ENCODE data around the gene YWHAH. TPM values are rescaled to one million over a fixed set of nuclear protein-coding genes. Genes with fewer than 3 reads are reported as not detected.

The YWHAH gene
- total and polyA plus RNA-seq, 8 donors = 100 to 183 (median 113) TPM

DNA sequence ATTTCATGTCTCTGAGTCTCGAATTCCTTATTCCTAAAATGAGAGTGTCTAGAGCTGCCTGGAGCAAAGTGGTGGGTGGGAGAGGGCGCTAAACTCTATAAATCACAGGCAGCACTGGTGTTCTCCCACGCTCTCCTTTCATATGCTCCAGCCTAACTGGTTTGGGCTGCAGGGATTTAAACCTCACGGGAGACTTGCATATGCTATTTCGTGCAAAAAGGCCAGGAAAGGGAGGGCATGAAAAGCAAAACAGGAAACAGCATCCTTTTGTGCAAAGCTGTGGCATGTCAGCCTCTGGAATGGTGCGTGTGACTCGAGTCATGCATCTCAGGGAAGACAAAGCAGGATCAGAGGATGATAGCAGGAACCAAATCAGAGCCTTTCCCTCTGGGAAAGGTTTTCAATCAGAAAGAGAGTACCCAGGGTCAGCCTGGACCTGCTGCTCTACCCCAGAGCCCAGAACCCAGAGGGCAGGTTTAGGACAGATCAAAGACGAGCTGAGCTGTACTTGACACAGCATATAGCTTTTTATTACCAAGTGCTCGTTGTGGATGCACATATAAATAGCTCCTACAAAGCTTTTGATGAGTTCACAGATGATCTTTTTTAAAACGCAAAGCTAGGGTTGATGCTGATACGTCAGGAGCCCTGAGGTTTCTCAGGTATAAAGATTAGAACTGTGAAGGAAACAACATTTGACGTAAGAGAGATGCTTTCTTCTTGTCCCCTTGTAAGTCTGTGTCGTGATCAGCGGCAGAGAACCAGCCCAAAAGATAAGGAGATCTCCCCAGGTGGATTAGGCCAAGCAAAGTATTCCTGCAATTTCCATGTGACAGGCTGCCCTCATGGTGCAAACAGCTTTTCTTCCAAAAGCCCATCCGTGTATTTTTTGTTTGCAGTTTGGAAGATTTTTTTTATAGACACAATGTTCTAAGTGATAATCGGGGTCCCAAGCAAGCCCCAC is 46.2 kb upstream of the YWHAH start:
- Histone ChIP-seq H3K9me3 (no peaks in the 10 kb centered on the region), H3K4me1 (no peaks in the 10 kb centered on the region), H3K36me3 (peaks cover 0 to 68% of the 10 kb centered on the region in 2 donors), H3K4me3 (no peak overlapping the region), H3K27ac (no peak overlapping the region), H3K27me3 (no peaks in the 10 kb centered on the region)
- DNase-seq = no peak
- ATAC-seq = no peak
- no peak for TF ChIP-seq CTCF (IDR thresholded peaks at IDR 0.05)
- intact Hi-C loops (cut with DNase I) = no loop called here

DNA sequence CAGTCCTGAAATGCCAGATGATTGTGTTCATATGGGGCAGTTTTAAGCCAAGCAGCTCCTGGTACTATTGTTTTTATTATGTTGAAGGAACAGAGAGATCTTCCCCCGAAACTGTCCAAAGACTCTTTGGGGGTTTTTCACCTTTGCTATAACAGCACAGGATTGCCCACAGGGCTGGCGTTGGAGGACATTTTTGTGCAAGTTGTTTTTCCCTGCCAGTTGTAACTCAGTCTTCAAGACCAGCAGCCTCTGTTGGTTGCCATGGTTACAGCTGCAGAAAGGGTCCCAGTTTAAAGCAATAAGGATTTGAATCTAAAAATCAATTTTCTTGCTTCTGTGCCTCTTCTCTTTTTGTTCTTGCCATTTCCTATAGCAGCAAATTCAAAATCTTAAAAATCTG is 45.4 kb upstream of the YWHAH start:
- Histone ChIP-seq H3K9me3 (no peaks in the 10 kb centered on the region), H3K4me1 (no peaks in the 10 kb centered on the region), H3K27me3 (no peaks in the 10 kb centered on the region), H3K4me3 (no peak overlapping the region), H3K36me3 (peaks cover 0 to 64% of the 10 kb centered on the region in 2 donors), H3K27ac (no peak overlapping the region)
- ATAC-seq (no peak), DNase-seq (no peak)
- intact Hi-C loops (cut with DNase I) = no loop called here
- TF ChIP-seq CTCF (IDR thresholded peaks at IDR 0.05) = no peak

- ATAC-seq (no peak), DNase-seq (no peak)
- peaks cover 0 to 70% of the 10 kb centered on the region in 2 donors for H3K36me3 ChIP-seq
- no peak for TF ChIP-seq CTCF (IDR thresholded peaks at IDR 0.05)
- intact Hi-C loops (cut with DNase I) = no loop called here
- no peak overlapping the region for H3K4me3 ChIP-seq
- no peak overlapping the region for H3K27ac ChIP-seq
- H3K9me3 ChIP-seq = no peaks in the 10 kb centered on the region
- H3K4me1 ChIP-seq = no peaks in the 10 kb centered on the region
- H3K27me3 ChIP-seq = no peaks in the 10 kb centered on the region
Measured at GRCh38 chr22:31899669-31900068, 44.7 kb upstream of the YWHAH start.

DNA sequence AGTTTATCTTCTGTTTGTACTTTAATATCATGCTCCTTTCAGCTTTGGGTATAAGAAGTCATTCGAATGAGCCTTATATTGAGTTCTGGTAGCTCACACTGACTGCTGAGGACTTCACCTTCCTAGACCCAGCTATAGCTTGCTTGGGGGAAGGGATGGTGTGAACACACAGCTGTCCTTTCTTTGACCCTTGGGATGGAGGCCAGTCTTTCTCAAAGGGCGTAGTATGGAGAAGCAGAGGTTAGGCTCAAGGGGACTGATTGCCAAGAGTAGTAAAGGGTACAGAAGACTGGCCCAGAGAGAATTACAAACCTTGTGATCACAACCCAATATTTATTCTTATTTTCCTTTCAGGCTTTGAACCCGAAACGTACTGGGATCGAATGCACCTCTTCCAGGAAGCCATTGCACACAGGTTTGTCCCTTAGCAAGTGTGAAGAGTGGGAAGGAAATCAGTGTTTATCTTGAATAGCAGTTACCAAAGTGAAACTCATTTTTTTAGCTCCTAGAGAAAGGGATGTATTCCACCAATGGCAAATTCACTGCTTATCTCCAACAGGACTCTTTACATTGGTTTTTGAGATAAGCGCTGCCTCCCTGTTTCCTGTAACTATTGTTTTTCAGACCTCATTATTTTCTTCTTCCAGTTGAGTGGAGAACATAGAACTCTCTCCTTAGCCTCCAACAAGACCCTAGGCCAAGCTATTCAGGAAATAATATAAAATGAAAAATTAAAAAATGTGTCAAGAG is 42.8 kb upstream of the YWHAH start:
- intact Hi-C loops (cut with DNase I) = no loop called here
- ATAC-seq (no peak), DNase-seq (no peak)
- Histone ChIP-seq H3K27ac (no peak overlapping the region), H3K9me3 (no peaks in the 10 kb centered on the region), H3K4me1 (no peaks in the 10 kb centered on the region), H3K27me3 (no peaks in the 10 kb centered on the region), H3K4me3 (no peak overlapping the region), H3K36me3 (peaks cover 0 to 74% of the 10 kb centered on the region in 2 donors)
- TF ChIP-seq CTCF (IDR thresholded peaks at IDR 0.05) = no peak

- no peaks in the 10 kb centered on the region for H3K4me1 ChIP-seq
- no peak for ATAC-seq
- H3K36me3 ChIP-seq = peaks cover 0 to 74% of the 10 kb centered on the region in 2 donors
- H3K27ac ChIP-seq = no peak overlapping the region
- intact Hi-C loops (cut with DNase I) = no loop called here
- no peak for DNase-seq
- H3K27me3 ChIP-seq = no peaks in the 10 kb centered on the region
- TF ChIP-seq CTCF (IDR thresholded peaks at IDR 0.05) = no peak
- H3K4me3 ChIP-seq = no peak overlapping the region
- H3K9me3 ChIP-seq = no peaks in the 10 kb centered on the region
Measured at GRCh38 chr22:31904651-31905050, 39.7 kb upstream of the YWHAH start.

Data from left lung (tissue), 10 donors.